AG04450 (cell line): ENCODE measurements around the gene CSRNP2. TPM values are rescaled to one million over a fixed set of nuclear protein-coding genes. Genes with fewer than 3 reads are reported as not detected.

ENCODE experiments used
- CTCF ChIA-PET: fragments of 300-600, 350-600 bp; formaldehyde crosslinking; extraction: SDS; loops from one replicate; lab custom pipeline; 2022; ENCODE audit warnings: antibody characterized with exemption, inconsistent platforms; lab: Charles Lee
- POLR2A ChIA-PET: fragments of 350-600 bp; formaldehyde crosslinking; extraction: SDS; loops from one replicate; lab custom pipeline; 2021; ENCODE audit warnings: antibody characterized with exemption, inconsistent platforms; lab: Yijun Ruan, JAX
- DNase-seq: peaks from one replicate; pipeline ENCODE4 v3.0.0-alpha.2; 2011; ENCODE audit warnings: low read depth, low spot score
- H3K27ac ChIP-seq: one replicate; pipeline ENCODE4 v1.5.1; 2012; ENCODE audit warnings: low read depth, low read length, control low read depth
- H3K27me3 ChIP-seq: one replicate; pipeline ENCODE4 v1.6.0; 2012; ENCODE audit warnings: low read length; ENCODE audit not compliant: control insufficient read depth, insufficient read depth
- H3K4me3 ChIP-seq: 2 replicates; pipeline ENCODE4 v1.5.1; 2011; ENCODE audit warnings: mild to moderate bottlenecking, low read depth, low read length, control low read depth
- H3K9me3 ChIP-seq: 2 replicates; pipeline ENCODE4 v1.5.1; 2012; ENCODE audit warnings: low read length; ENCODE audit not compliant: control insufficient read depth, insufficient read depth
- CTCF ChIP-seq: IDR thresholded peaks from 2 replicates; pipeline ENCODE4 v1.5.1; 2011; ENCODE audit warnings: low read depth, low read length, control low read depth, inconsistent platforms
- polyA plus RNA-seq: library from polyadenylated mRNA; depleted of rRNA; stranded (reverse); fragments of >200 nt; gene quantifications from 2 replicates; pipeline ENCODE4 v1.2.3, GENCODE V29; 2011

CSRNP2 gene
- polyA plus RNA-seq, 1 experiment, result 29.9 TPM

- Histone ChIP-seq H3K27ac (no peak overlapping the region), H3K27me3 (no peaks in the 10 kb centered on the region), H3K4me3 (peak overlapping the region; percentile 71), H3K9me3 (no peaks in the 10 kb centered on the region; the same call in 1 of the 2 replicates)
- DNase-seq, result no peak
- TF ChIP-seq CTCF, result no peak
- ChIA-PET POLR2A (interaction anchor here (0.6 kb wide), 1 partner anchor 24 kb away, joined by 3 read pairs; no protein-coding TSS in a partner anchor), CTCF (no interaction called here)
These were observed 33.9 kb downstream of the CSRNP2 start for GRCh38 chr12:51049525-51049924.

DNA sequence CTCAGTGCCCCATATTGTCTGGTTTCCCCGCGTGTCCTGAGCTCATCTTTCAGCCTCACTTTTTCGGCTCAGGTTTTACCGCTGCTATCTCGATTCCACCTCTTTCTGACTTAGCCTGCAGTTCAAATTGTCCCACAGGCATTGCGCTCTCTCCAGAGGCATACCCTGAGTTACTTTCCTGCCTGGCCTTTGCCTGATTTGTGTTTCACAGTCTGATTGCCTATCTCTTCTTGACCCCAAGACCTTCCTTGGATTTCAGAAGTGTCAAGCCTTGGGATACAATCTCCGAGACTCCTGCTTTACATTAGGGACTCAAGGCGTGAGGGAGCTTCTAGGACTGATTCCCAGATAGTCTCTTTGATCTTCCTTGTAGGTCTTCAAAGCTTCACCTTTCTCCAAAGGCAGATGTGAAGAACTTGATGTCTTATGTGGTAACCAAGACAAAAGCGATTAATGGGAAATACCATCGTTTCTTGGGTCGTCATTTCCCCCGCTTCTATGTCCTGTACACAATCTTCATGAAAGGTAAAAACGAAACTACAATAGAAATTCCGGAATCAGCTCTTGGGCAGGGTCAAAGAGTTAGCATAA is 34.6 kb downstream of the CSRNP2 start:
- H3K27ac ChIP-seq, result peak overlapping the region; percentile 33
- no peak for TF ChIP-seq CTCF
- DNase-seq, result no peak
- no peaks in the 10 kb centered on the region; the same call in 1 of the 2 replicates for H3K9me3 ChIP-seq
- CTCF ChIA-PET, result interaction anchor here (1.0 to 2.2 kb wide), 4 partner anchors 11 to 292 kb away, joined by 5 to 14 read pairs (median 6); no protein-coding TSS in a partner anchor
- H3K4me3 ChIP-seq, result peak overlapping the region; percentile 71
- H3K27me3 ChIP-seq, result no peaks in the 10 kb centered on the region
- POLR2A ChIA-PET, result no interaction called here

DNA sequence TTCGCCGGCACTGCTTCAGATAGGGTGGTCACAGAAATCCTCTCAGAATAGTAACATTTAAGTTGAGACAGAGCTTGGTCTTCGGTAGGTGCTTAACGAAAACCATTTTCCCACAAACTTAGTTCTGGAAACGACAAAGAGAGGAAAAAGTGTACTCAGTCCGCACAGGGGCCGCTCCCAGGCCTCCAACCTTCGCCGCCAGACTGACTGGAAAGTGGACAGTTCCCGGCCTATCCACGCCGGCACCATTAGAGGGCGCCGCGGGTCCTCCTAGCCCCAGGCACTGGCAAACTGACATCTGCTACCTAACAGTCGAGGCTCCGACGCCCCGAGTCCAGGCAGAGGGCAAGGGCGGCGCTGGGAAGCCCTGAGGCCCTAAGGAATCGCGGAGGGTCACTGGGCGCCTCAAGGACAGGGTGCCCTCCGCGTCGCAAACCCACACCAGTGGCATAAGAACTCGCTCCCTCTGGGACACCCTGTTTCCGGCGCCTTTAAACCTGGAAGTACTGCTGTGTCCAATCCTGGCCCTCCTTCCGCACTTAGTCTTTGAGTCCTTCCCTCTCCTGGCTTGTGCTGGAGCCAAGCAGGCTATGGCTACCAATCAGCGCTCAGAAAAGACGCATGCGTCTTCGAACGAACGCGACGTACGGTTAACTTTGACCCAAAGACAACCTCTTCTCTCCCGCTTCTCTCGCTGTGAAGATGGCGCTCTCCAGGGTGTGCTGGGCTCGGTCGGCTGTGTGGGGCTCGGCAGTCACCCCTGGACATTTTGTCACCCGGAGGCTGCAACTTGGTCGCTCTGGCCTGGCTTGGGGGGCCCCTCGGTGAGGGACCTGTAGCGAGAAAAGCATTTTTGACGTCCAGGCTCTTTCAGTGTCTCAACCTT is 35.5 kb downstream of the CSRNP2 start, which contains the start of gene LETMD1:
Gene LETMD1 (plus strand): TSS at position 673 of the 886 bp plus-strand sequence. CDS start 30 bp downstream, at position 703.
- ChIA-PET CTCF (interaction anchor here (0.6 to 2.2 kb wide), 25 partner anchors 9 to 990 kb away, joined by 3 to 14 read pairs (median 4); partner anchors contain the start of genes ASIC1 and POU6F1), POLR2A (interaction anchor here (1.0 kb wide), 1 partner anchor 223 kb away, joined by 4 read pairs; no protein-coding TSS in a partner anchor)
- H3K9me3 ChIP-seq, result no peaks in the 10 kb centered on the region; the same call in 1 of the 2 replicates
- DNase-seq, result peak; percentile 95
- H3K27me3 ChIP-seq, result no peaks in the 10 kb centered on the region
- peak within 1 kb of the TSS; percentile 83 for H3K27ac ChIP-seq
- peak within 1 kb of the TSS; percentile 71 for H3K4me3 ChIP-seq
- peak; percentile 95 for TF ChIP-seq CTCF

GRCh38 chr12:51036279-51036678 is 47.1 kb downstream of the CSRNP2 start:
- ChIA-PET CTCF (no interaction called here), POLR2A (no interaction called here)
- DNase-seq, result no peak
- no peak overlapping the region for H3K4me3 ChIP-seq
- H3K27me3 ChIP-seq, result no peaks in the 10 kb centered on the region
- TF ChIP-seq CTCF, result no peak
- no peaks in the 10 kb centered on the region for H3K9me3 ChIP-seq
- no peak overlapping the region for H3K27ac ChIP-seq
